OCI-M1 (cell line): ENCODE results near the gene MLXIPL.
"Not testable (repeated sequence)": the region's sequence is repeated elsewhere in the genome, so short reads cannot be mapped to it uniquely, and the experiment has no call there.

Experiments
- DNase-seq: peaks from one replicate; lab custom pipeline; 2025; lab: John Stamatoyannopoulos, UW

MLXIPL gene

DNA sequence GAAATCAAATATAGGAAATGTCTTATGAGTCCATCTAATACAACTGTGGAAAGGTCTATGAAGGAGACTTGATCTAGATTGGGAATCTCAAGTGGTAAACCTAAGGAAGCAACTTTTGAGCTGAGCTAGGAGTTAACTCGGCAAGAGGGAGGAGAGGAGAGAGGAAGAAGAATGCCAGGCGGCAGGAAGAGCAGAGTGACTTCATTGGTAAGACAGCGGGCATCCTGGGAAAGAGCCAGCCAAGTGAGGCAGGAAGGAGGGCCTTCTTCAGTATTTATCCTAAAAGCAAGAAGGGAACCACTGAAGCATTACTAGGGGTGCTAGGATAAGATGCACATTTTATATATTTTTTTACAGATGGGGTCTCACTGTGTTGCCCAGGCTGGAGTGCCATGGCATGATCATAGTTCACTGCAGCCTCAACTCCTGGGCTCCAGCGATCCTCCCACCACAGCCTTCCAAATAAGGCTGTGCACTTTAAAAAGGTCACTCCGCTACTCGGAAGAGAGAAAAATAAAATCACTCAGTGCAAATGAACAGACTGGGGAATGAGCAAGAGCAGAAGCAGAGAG is 68.8 kb downstream of the MLXIPL start:
- DNase-seq = no peak

DNA sequence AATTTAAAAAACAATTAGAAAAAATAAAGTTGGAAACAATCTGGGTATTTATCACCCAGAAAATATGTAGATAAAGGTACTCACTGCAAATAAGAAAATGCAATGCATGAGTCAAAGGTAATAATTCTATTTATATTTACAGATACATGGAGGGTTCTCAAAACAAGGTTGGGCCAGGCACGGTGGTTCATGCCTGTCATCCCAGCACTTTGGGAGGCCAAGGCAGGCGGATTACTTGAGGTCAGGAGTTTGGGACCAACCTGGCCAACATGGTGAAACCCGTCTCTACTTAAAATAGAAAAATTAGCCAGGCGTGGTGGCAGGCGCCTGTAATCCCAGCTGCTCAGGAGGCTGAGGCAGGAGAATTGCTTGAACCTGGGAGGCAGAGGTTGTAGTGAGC is 74.2 kb downstream of the MLXIPL start:
- DNase-seq = not testable (repeated sequence)

DNA sequence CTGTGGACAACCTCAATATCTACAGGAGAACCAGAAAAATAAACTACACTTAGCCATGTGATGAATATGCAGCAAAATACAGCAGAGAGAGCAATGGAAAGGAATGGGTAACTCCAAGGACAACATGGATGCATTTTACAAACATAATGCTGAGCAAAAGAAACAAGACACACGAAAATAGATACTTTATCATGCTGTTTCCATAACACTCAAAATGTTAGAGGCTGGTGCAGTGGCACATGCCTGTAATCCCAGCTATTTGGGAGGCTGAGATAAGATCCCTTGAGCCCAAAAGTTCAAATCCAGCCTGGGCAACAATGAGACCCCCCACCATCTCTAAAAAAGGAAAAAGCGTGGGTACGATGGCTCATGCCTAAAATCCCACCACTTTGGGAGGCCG is 75.1 kb downstream of the MLXIPL start:
- no peak for DNase-seq

DNA sequence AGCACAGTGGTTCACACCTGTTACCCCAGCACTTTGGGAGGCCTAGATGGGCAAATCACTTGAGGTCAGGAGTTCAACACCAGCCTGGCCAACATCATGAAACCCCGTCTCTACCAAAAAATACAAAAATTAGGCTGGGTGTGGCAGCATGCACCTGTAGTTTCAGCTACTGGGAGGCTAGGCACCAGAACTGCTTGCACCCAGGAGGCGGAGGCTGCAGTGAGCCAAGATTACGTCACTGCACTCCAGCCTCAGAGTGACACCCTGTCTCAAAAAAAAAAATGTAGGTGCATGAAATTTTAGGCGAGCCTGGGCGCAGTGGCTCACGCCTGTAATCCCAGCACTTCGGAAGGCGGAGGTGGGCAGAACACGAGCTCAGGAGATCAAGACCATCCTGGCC is 76.5 kb downstream of the MLXIPL start:
- DNase-seq = no peak

DNA sequence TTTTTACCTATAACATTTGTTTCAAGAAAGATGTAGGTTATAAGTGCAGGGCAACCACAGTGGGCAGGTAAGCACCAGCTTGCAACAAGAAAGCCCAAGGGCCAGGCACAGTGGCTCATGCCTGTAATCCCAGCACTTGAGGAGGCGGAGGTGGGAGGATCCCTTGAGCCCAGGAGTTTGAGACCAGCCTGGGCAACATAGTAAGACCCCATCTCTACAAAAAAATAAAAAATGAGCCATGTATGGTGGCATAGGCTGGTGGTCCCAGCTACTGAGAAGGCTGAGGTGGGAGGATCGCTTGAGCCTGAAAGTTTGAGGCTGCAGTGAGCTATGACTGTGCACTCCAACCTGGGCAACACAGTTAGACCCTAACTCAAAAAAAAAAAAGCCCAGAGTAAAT is 79.6 kb downstream of the MLXIPL start:
- DNase-seq = no peak
